GM13977 (cell line): ENCODE results near the gene XPA.

Experiments used
- DNase-seq: peaks from one replicate; pipeline ENCODE4 v3.0.0; 2012; ENCODE audit warnings: low spot score
- CTCF ChIP-seq: IDR thresholded peaks from 2 replicates; pipeline ENCODE4 v1.5.1; 2012; ENCODE audit warnings: mild to moderate bottlenecking, control low read depth; ENCODE audit not compliant: insufficient read depth; ENCODE audit errors: extremely low read depth, missing control alignments
- in situ Hi-C: fragments of 300-500 bp; cut with MboI; formaldehyde crosslinking; loops from one replicate; pipeline ENCODE4 v1.12.0; 2022; ENCODE audit warnings: low sequenced_read_pairs, low pct_unique_long_range_greater_than_20kb, mixed read lengths, inconsistent platforms; ENCODE audit not compliant: unreplicated experiment

Gene XPA

GRCh38 chr9:97630591-97630990 is 66.5 kb downstream of the XPA start:
- in situ Hi-C loops, result no loop called here
- TF ChIP-seq CTCF, result no peak
- DNase-seq, result no peak

GRCh38 chr9:97629156-97629555 is 68.0 kb downstream of the XPA start:
- in situ Hi-C loops, result no loop called here
- no peak for DNase-seq
- TF ChIP-seq CTCF, result no peak

GRCh38 chr9:97628668-97629067 is 68.5 kb downstream of the XPA start:
- no peak for TF ChIP-seq CTCF
- no peak for DNase-seq
- in situ Hi-C loops, result no loop called here

- no peak for DNase-seq
- in situ Hi-C loops, result no loop called here
- no peak for TF ChIP-seq CTCF
Observed at GRCh38 chr9:97627624-97628023, 69.5 kb downstream of the XPA start.

- in situ Hi-C loops, result no loop called here
- DNase-seq, result no peak
- TF ChIP-seq CTCF, result no peak
Observed at GRCh38 chr9:97625620-97626019, 71.5 kb downstream of the XPA start.
